Endothelial cell of umbilical vein (primary cell): Measurements from ENCODE around the gene IPO5. TPM values are rescaled to one million over a fixed set of nuclear protein-coding genes. Genes with fewer than 3 reads are reported as not detected.
A peak's percentile ranks its signal among the peaks of the same experiment; 100 is the strongest.

Source experiments
- BruUV-seq: library from RNA; stranded (reverse); fragments of 400-500 nt; replicated peaks from 2 replicates; lab custom pipeline; 2021; lab: Mats Ljungman, UMichigan
- CTCF ChIA-PET: fragments of 300-600, 350-600 bp; sonication (Branson Sonifier 250); formaldehyde crosslinking; loops from one replicate; lab custom pipeline; 2021; ENCODE audit warnings: antibody characterized with exemption, inconsistent platforms; lab: Charles Lee
- POLR2A ChIA-PET: fragments of 300-600, 350-600 bp; sonication (Branson Sonifier 250); formaldehyde crosslinking; loops from one replicate; lab custom pipeline; 2021; ENCODE audit warnings: antibody characterized with exemption, inconsistent platforms; lab: Charles Lee
- DNase-seq: peaks from one replicate; pipeline ENCODE4 v3.0.0-alpha.2; 2011; ENCODE audit warnings: low read depth, low spot score
- FAIRE-seq: peaks from 2 replicates; lab custom pipeline; 2011; peaks lifted over from hg19 to GRCh38; lab: Jason Lieb, UNC
- H2AFZ ChIP-seq: 2 replicates; pipeline ENCODE4 v1.6.0; 2012; ENCODE audit warnings: low read depth, low read length, control low read depth, inconsistent platforms
- H3K27ac ChIP-seq: 2 replicates; pipeline ENCODE4 v1.5.1; 2011; ENCODE audit warnings: low read depth, mild to moderate bottlenecking, control low read depth, low read length, moderate library complexity; ENCODE audit not compliant: insufficient read depth
- H3K27me3 ChIP-seq, 2 experiments: 2 replicates each; pipeline versions ENCODE4 v1.6.0 to v1.6.1; 2011; ENCODE audit warnings: low read length in 2 of 2, mixed read lengths in 1 of 2; ENCODE audit not compliant: control insufficient read depth in 2 of 2, insufficient read depth in 2 of 2
- H3K36me3 ChIP-seq, 2 experiments: 2 replicates in 1 of 2; 3 replicates in 1 of 2; pipeline ENCODE4 v1.5.1; 2011; ENCODE audit warnings: low read length in 2 of 2, mild to moderate bottlenecking in 1 of 2, moderate library complexity in 1 of 2; ENCODE audit not compliant: control insufficient read depth in 2 of 2, insufficient read depth in 2 of 2; ENCODE audit errors: extremely low read depth in 1 of 2
- H3K4me1 ChIP-seq: 3 replicates; pipeline ENCODE4 v1.5.1; 2011; ENCODE audit warnings: mild to moderate bottlenecking, low read length; ENCODE audit not compliant: control insufficient read depth, insufficient read depth; ENCODE audit errors: extremely low read depth
- H3K4me2 ChIP-seq: 2 replicates; pipeline ENCODE4 v1.6.1; 2011; ENCODE audit warnings: low read length, control low read depth, mixed read lengths; ENCODE audit not compliant: insufficient read depth
- H3K4me3 ChIP-seq, 3 experiments: fragments of 200-600 bp in 1 of 3; sonication (generic), shearing (Covaris generic) in 1 of 3; replicated peaks in 1 of 3; 2 replicates each; pipeline ENCODE4 v1.5.1; 2011 to 2016; ENCODE audit warnings: control low read depth in 3 of 3, low read length in 3 of 3, mild to moderate bottlenecking in 2 of 3, inconsistent platforms in 1 of 3, low read depth in 1 of 3, moderate library complexity in 1 of 3; ENCODE audit not compliant: insufficient read depth in 1 of 3
- H3K79me2 ChIP-seq: 2 replicates; pipeline ENCODE4 v1.6.0; 2012; ENCODE audit warnings: low read length, inconsistent platforms; ENCODE audit not compliant: control insufficient read depth, insufficient read depth
- H3K9ac ChIP-seq: replicated peaks from 2 replicates; pipeline ENCODE3; 2011; ENCODE audit warnings: low read length, control low read depth; ENCODE audit not compliant: insufficient read depth; ENCODE audit errors: extremely low read depth
- H3K9me1 ChIP-seq: replicated peaks from 3 replicates; pipeline ENCODE4 v1.6.0; 2011; ENCODE audit warnings: mild to moderate bottlenecking, low read length; ENCODE audit not compliant: control insufficient read depth, insufficient read depth; ENCODE audit errors: extremely low read depth
- H3K9me3 ChIP-seq: replicated peaks from 2 replicates; pipeline ENCODE4 v1.5.1; 2012; ENCODE audit warnings: low read length, inconsistent platforms; ENCODE audit not compliant: control insufficient read depth, insufficient read depth
- H4K20me1 ChIP-seq: replicated peaks from 2 replicates; pipeline ENCODE3; 2011; ENCODE audit warnings: mild to moderate bottlenecking, low read length; ENCODE audit not compliant: control insufficient read depth, insufficient read depth; ENCODE audit errors: extremely low read depth
- EZH2 ChIP-seq: IDR thresholded peaks from 2 replicates; pipeline ENCODE4 v1.6.1; 2012; ENCODE audit warnings: borderline replicate concordance, low read depth, mild to moderate bottlenecking, moderate library complexity, low read length, inconsistent platforms; ENCODE audit not compliant: severe bottlenecking
- FOS ChIP-seq: IDR thresholded peaks from 2 replicates; pipeline ENCODE4 v1.6.1; 2011; ENCODE audit warnings: mild to moderate bottlenecking, low read length, moderate library complexity, borderline replicate concordance; ENCODE audit not compliant: insufficient read depth
- GATA2 ChIP-seq: IDR thresholded peaks from 2 replicates; pipeline ENCODE4 v1.7.0; 2011; ENCODE audit warnings: low read depth, mild to moderate bottlenecking, moderate library complexity, mixed read lengths, low read length; ENCODE audit not compliant: insufficient read length, insufficient read depth
- JUN ChIP-seq: IDR thresholded peaks from 2 replicates; pipeline ENCODE4 v1.6.1; 2011; ENCODE audit warnings: borderline replicate concordance, low read depth; ENCODE audit not compliant: insufficient read length, insufficient read depth
- MAX ChIP-seq: IDR thresholded peaks from 2 replicates; pipeline ENCODE4 v1.6.1; 2011; ENCODE audit not compliant: insufficient read depth, insufficient read length
- MYC ChIP-seq: IDR thresholded peaks from one replicate; pipeline ENCODE4 v1.6.1; 2011; ENCODE audit warnings: mild to moderate bottlenecking, low read depth, low read length
- POLR2A ChIP-seq: IDR thresholded peaks from 2 replicates; pipeline ENCODE4 v1.6.1; 2012; ENCODE audit warnings: low read depth, mild to moderate bottlenecking, control low read depth, low read length
- POLR2AphosphoS5 ChIP-seq: IDR thresholded peaks from 2 replicates; pipeline ENCODE4 v1.6.1; 2012; ENCODE audit warnings: low read depth, mild to moderate bottlenecking, control low read depth, low read length, moderate library complexity; ENCODE audit not compliant: insufficient read depth
- dilution Hi-C: fragments of 300-500 bp; cut with MboI; formaldehyde crosslinking; loops from one replicate; pipeline ENCODE4 v1.15.0; 2019; ENCODE audit warnings: low sequenced_read_pairs; ENCODE audit not compliant: extremely low pct_ligation_motif_present
- intact Hi-C: fragments of 100-400 bp; cut with micrococcal nuclease; formaldehyde crosslinking; loops from one replicate; pipeline ENCODE4 v1.10.0; 2022
- polyA plus RNA-seq, 4 experiments: library from polyadenylated mRNA; depleted of rRNA in 3 of 4; stranded (reverse) in 3 of 4; unstranded in 1 of 4; fragments of >200 nt; gene quantifications; 2 replicates each; pipeline versions ENCODE4 v1.2.1 to v1.2.3, GENCODE V29; 2011 to 2012; ENCODE audit warnings: missing spikeins in 1 of 4
- total RNA-seq: library from RNA; stranded (reverse); gene quantifications from 2 replicates; pipeline ENCODE4 v1.2.3, GENCODE V29; 2021
- TF ChIP-seq, protein P1 (sequence below), 2 donors: IDR thresholded peaks; 1 replicate in 1 of 2; 2 replicates in 1 of 2; pipeline ENCODE4 v1.5.1; 2011; ENCODE audit warnings: low read length in 2 of 2, mild to moderate bottlenecking in 2 of 2, moderate library complexity in 2 of 2, control low read depth in 1 of 2, inconsistent platforms in 1 of 2, low read depth in 1 of 2; ENCODE audit not compliant: insufficient read depth in 1 of 2; ENCODE audit errors: extremely low read depth in 1 of 2

Gene IPO5
- total and polyA plus RNA-seq, 2 donors (not counting 3 experiments of a cell fraction or from before 2014, with no cell fraction given): 50.4 to 183 TPM

GRCh38 chr13:97979051-97979450 is 25.6 kb downstream of the IPO5 start:
- Histone ChIP-seq H3K4me1 (peaks cover 33% of the 10 kb centered on the region), H2AFZ (no peak overlapping the region), H3K9me1 (no peaks in the 10 kb centered on the region), H3K9me3 (no peaks in the 10 kb centered on the region), H4K20me1 (peaks cover 7% of the 10 kb centered on the region), H3K9ac (peak overlapping the region; percentile 81), H3K27ac (peak overlapping the region; percentile 28), H3K79me2 (peaks cover 63% of the 10 kb centered on the region), H3K4me2 (peak overlapping the region; percentile 98), H3K36me3 (no peaks in the 10 kb centered on the region), H3K4me3 (peak overlapping the region in 2 of 3 experiments; percentile 88 to 91), H3K27me3 (no peaks in the 10 kb centered on the region)
- FAIRE-seq: no peak
- CTCF ChIA-PET: interaction anchor here (2.3 kb wide), 1 partner anchor 123 kb away, joined by 15 read pairs; no protein-coding TSS in a partner anchor
- POLR2A ChIA-PET: no interaction called here
- TF ChIP-seq POLR2AphosphoS5 (no peak), EZH2 (no peak), POLR2A (no peak), MYC (no peak), JUN (no peak), GATA2 (no peak), MAX (no peak), FOS (no peak)
- TF ChIP-seq, protein P1, sequence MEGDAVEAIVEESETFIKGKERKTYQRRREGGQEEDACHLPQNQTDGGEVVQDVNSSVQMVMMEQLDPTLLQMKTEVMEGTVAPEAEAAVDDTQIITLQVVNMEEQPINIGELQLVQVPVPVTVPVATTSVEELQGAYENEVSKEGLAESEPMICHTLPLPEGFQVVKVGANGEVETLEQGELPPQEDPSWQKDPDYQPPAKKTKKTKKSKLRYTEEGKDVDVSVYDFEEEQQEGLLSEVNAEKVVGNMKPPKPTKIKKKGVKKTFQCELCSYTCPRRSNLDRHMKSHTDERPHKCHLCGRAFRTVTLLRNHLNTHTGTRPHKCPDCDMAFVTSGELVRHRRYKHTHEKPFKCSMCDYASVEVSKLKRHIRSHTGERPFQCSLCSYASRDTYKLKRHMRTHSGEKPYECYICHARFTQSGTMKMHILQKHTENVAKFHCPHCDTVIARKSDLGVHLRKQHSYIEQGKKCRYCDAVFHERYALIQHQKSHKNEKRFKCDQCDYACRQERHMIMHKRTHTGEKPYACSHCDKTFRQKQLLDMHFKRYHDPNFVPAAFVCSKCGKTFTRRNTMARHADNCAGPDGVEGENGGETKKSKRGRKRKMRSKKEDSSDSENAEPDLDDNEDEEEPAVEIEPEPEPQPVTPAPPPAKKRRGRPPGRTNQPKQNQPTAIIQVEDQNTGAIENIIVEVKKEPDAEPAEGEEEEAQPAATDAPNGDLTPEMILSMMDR (IDR thresholded peaks at IDR 0.05; ENCODE audit: extremely low read depth in 1 of 2, insufficient read depth in 1 of 2, low read depth in 1 of 2, low read length in 2 of 2): no peak
- BruUV-seq: no TSS peak
- DNase-seq: no peak
- dilution Hi-C loops: no loop called here
- intact Hi-C loops: loop anchor here (5.0 kb wide), 1 partner anchor 57 kb away; no protein-coding TSS in a partner anchor
